T-helper 2 cell treated with Interferon-gamma antibody and Interleukin-4, amounts not matched to agents 5 μg/mL and 100 μg/mL, for 36 hours (primary cell): ENCODE results near the gene FAM50A.
A peak's percentile ranks its signal among the peaks of the same experiment; 100 is the strongest.

Experiments used
- DNase-seq: peaks from one replicate; pipeline ENCODE4 v3.0.0; 2021; ENCODE audit warnings: low spot score
- H3K27ac Mint-ChIP-seq: one replicate; pipeline ENCODE4 v1.8.0; 2021; ENCODE audit warnings: mild to moderate bottlenecking, mixed read lengths
- H3K27me3 Mint-ChIP-seq: one replicate; pipeline ENCODE4 v1.8.0; 2021; ENCODE audit warnings: low read depth, mixed read lengths
- H3K36me3 Mint-ChIP-seq: one replicate; pipeline ENCODE4 v1.8.0; 2021; ENCODE audit warnings: low read depth, mixed read lengths
- H3K4me1 Mint-ChIP-seq: one replicate; pipeline ENCODE4 v1.8.0; 2021; ENCODE audit warnings: low read depth, mixed read lengths
- H3K4me3 Mint-ChIP-seq: one replicate; pipeline ENCODE4 v1.8.0; 2022; ENCODE audit warnings: mild to moderate bottlenecking, moderate library complexity, mixed read lengths
- H3K9me3 Mint-ChIP-seq: one replicate; pipeline ENCODE4 v1.8.0; 2021; ENCODE audit warnings: mixed read lengths

Gene FAM50A

DNA sequence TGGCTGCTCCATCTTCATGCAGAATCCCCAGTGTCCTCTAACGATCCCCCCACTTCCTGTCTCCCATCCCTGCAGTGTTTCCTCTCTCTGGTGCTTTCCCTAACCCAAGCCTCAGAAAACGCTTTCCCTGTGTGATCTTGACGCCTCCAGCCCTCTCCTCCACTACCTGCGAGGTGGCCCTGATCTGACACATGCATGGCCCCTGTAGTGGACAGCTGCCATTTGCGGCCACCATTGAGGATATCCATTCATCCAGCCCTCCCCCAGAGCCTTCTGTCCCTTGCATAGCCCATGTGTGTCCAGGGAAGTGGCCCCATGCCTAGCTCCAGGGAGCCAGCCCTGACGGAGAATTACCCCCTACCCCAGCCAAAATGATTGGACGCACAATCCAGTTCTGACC lies 39.4 kb downstream of the FAM50A start:
- no peak for DNase-seq
- no peak overlapping the region for H3K27ac Mint-ChIP-seq
- H3K4me1 Mint-ChIP-seq = peaks cover 9% of the 10 kb centered on the region
- no peaks in the 10 kb centered on the region for H3K9me3 Mint-ChIP-seq
- H3K4me3 Mint-ChIP-seq = no peak overlapping the region
- H3K36me3 Mint-ChIP-seq = peaks cover 16% of the 10 kb centered on the region
- H3K27me3 Mint-ChIP-seq = no peaks in the 10 kb centered on the region

DNA sequence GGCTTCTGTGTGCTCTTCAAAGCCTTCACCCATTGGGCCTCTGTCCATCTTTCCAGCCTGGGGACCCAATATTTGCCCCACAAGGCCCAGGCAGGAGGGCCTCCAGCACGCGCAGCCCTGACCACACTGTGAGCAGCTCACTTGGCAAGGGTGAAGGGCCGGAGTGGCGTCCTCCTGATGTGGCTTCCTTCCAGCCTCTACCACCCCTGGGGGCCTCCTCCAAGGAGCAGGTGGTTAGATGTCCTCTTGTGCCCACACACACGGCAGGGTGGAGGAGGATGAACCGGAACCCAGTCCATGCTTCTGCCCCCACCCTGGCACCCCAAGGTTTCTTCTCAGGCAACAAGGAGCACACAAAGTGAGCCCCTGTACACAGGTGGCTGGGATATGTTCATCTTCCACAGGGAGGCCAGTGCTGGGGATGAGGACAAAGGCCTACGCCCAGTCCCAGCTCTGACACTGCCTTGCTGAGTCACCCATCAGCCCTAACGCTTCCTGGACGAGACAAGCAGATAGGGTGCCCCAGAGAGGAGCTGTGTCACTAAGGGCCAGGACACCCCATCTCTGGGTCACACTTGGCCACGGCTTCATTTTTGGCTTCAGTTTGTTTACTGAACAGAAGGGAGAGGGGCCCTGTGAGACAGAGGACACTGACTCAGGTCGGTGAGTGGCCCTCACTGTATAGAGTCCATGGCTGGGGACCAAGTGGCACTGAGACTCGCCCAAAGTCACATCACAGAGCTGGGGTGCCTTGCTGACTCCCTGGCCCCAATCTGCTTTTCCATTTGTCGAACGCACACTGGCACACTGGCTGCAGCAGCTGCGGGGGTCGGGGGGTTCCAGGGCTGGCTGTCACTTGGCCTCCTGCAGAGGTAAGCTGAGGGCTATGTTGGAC lies 40.6 kb downstream of the FAM50A start:
- Mint-ChIP-seq H3K27ac (no peak overlapping the region), H3K4me1 (peaks cover 13% of the 10 kb centered on the region), H3K36me3 (peaks cover 16% of the 10 kb centered on the region), H3K9me3 (no peaks in the 10 kb centered on the region), H3K4me3 (peak overlapping the region; percentile 70), H3K27me3 (no peaks in the 10 kb centered on the region)
- no peak for DNase-seq

DNA sequence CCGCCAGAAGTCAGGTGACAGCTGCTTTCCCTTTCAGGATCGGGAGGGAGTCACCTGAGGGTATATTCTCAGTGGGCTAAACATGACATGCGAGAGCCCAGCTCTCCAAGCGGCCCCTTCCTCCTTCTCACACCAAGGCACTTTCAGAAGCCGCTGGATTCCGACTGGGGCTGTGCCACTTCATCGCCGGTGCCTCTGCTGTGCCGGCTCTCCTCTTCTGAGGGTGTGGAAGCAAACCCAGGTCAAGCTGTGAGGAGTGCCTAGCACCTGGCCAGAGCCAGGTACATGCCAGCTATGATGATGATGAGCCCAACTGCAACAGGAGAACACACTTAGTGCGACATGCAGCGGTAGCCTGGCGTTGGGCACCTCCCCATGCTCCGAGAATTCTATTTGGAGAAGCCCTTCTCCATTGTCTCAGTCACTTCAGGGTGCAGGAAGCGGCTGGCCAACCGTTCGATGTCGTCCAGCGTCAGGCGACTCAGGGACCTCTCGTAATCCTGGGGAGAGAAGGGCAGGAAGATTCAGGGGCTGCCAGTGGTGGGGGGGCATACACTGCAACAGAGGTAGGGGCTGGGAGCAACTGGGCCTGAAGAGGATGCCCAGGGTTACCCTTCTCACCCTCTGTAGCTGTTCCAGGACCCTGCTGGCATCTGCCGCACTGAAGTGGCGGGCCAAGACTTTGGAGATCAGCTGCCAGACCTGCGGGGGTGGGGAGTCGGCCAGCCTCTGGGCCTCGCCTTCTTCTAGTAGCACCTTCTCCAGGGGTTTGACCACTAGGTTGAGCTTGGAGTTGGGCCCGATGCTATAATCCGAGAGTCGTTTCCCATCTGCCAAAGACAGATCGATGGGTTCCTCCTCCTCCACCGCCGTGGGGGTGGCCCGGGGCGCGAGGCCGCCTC lies 41.5 kb downstream of the FAM50A start:
- H3K9me3 Mint-ChIP-seq = no peaks in the 10 kb centered on the region
- no peak overlapping the region for H3K27ac Mint-ChIP-seq
- H3K4me1 Mint-ChIP-seq = peaks cover 16% of the 10 kb centered on the region
- no peak for DNase-seq
- H3K36me3 Mint-ChIP-seq = peaks cover 16% of the 10 kb centered on the region
- H3K4me3 Mint-ChIP-seq = peak overlapping the region; percentile 70
- H3K27me3 Mint-ChIP-seq = no peaks in the 10 kb centered on the region

DNA sequence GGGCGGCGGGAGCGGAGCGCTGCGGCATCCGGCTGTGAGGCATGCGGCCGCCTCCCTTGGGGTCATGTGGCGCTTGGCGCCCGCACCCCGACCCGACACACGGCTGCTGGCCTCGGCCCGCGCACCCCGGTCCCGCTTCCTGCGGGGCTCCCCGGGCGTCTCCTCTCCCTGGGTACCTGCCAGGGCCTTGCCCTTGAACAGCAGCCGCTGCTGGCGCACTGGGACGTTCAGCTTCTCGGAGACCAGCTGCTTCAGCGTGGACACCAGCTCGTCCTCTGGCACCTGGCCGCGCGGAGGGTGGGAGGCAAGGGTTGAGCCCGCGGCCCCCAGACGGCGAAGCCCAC lies 42.1 kb downstream of the FAM50A start:
- DNase-seq = peak; percentile 14
- Mint-ChIP-seq H3K4me1 (peaks cover 16% of the 10 kb centered on the region), H3K9me3 (no peaks in the 10 kb centered on the region), H3K27me3 (no peaks in the 10 kb centered on the region), H3K36me3 (peaks cover 16% of the 10 kb centered on the region), H3K27ac (no peak overlapping the region), H3K4me3 (peak overlapping the region; percentile 18)

DNA sequence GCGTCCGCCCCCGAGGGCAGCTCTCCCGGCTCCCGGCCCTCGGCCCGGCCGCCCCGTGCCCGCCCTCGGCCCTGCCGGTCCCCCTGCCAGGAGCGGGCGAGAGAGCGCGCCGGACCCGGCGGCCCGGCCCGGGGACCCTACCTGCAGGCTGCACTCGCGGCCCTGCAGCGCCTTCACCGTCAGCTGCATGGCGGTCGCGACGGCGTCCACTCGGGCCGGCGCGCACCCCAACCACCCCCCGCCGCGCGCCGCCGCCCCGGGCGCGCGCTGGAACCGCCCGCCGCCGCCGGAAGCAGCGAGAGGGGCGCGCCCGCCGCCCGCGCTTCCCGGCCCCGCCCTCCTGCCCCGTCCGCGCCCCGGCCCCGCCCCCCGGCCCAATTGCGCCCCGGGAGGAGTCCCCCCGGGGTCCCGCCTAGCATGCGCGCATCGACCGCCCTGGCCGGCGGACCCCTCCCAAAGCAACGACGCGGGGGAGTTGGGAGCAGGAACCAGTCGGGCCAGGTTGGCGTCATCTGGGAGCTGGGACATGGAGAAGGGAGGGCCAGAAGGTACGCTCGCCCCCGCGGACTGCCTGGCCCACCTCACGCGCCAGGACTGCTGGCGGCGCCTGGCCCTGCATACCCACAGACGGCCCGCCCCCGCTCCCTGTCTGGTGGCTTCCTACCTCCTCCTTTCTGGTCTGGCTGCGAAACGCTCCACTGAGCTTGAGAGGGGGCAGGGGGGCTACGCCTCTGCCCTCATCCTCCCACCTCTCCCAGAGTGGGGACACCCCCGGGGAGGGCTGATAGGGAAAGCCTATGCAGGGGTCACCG lies 42.7 kb downstream of the FAM50A start, which contains the start of gene UBL4A:
Gene UBL4A (minus strand): TSS at position 220 of the 812 bp plus-strand sequence. CDS start 31 bp downstream, at position 189.
- peaks cover 16% of the 10 kb centered on the region for H3K36me3 Mint-ChIP-seq
- DNase-seq = peak; percentile 59
- no peaks in the 10 kb centered on the region for H3K9me3 Mint-ChIP-seq
- H3K27me3 Mint-ChIP-seq = no peaks in the 10 kb centered on the region
- peak within 1 kb of the TSS; percentile 69 for H3K27ac Mint-ChIP-seq
- H3K4me1 Mint-ChIP-seq = peaks cover 16% of the 10 kb centered on the region
- peak within 1 kb of the TSS; percentile 81 for H3K4me3 Mint-ChIP-seq

DNA sequence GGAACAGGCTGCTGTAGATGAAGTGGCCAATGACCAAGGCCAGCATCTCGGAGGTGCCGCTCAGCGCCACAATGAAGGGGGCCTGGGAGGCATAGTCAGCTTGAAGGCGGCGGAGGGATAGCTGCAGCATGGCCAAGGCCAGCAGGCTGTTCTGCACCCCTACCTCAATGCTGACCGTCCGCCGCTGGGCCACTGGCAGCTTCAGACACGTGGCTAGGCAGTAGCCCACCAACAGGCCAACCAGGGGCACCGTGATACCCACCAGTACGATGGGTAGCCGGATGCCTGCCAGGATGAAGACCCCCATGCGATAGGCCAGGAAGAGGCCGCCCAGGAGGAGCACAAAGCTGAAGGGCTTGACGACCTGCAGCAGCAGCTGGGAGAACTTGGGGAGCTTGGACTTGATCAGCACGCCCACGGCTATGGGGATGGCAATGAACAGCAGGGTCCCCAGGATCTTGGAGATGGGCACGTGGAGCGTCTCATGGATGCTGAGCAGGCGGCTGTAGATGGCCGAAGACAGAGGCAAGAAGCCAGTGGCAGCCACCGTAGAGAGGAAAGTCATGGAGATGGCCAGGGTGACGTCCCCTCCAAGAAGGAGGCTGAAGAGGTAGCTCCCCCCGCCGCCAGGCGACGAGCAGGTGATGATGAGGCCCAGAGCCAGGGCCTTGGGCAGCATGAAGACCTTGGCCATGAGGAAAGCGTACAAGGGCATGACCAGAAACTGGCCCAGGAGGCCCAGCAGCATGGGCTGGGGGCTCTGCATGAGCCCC lies 43.8 kb downstream of the FAM50A start:
- Mint-ChIP-seq H3K9me3 (no peaks in the 10 kb centered on the region), H3K27ac (no peak overlapping the region), H3K4me3 (peak overlapping the region; percentile 51)

DNA sequence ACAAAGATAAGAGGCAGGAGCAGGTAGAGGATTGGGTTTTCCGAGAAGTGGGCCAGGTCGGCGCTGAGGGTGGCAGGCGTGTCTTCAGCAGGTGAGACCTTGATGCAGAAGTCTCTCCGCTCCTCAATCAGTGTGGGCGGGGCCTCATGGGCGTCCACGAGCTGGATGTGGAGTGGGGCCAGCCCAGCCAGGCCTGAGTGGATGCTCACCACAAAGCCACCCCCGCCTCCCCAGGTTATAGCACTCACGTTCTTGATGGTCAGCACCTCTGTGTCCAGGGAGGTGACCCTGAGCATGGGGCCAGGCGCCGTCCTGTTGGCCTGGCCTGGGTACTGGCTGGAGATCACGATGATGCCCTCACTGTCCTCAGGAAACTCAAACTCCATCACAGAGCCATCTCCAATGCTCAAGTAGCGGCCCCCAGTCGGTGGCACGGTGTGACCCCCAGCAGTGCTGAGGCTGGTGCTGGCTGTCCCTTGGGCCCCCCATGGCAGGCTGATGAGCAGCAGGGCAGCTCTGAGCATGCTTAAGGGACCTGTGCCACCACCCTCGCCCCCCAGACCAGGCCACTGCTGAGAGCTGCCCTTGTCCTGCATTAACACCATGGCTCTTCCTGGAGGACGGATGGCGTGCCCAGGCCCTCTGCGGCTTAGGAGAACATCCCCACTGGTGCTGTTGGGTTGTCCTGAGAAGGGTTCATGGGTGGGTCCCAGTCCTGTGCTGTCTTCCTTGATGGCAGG lies 44.6 kb downstream of the FAM50A start:
- Mint-ChIP-seq H3K27ac (no peak overlapping the region), H3K27me3 (no peaks in the 10 kb centered on the region)

More for the DNA sequence above, 43.8 kb downstream of the FAM50A start:
- DNase-seq = no peak
- Mint-ChIP-seq H3K27me3 (no peaks in the 10 kb centered on the region), H3K4me1 (peaks cover 12% of the 10 kb centered on the region), H3K36me3 (peaks cover 16% of the 10 kb centered on the region)

DNA sequence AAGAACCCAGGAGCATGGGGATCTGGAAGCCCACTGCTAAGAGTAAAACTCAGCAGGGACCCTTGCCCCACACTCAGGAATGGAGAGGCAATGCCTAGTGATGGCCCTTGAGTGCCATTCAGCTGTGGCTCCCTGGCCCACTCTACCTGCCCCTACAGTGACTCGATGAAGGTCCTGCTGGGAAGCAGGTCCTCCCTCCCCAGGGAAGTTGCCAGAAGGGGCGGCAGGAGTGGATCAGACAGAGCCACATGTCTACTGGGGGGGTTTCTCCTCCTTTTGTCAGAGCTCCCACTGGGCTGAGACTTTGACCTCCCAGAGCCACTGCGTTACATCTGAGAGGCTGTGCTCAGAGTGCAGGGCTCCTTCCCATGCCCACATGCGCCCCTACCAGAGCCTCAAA lies 45.2 kb downstream of the FAM50A start:
- peaks cover 11% of the 10 kb centered on the region for H3K36me3 Mint-ChIP-seq
- DNase-seq = no peak
- peak overlapping the region; percentile 94 for H3K4me3 Mint-ChIP-seq
- no peaks in the 10 kb centered on the region for H3K9me3 Mint-ChIP-seq
- H3K27ac Mint-ChIP-seq = peak overlapping the region; percentile 88
- H3K27me3 Mint-ChIP-seq = no peaks in the 10 kb centered on the region
- H3K4me1 Mint-ChIP-seq = peaks cover 9% of the 10 kb centered on the region

More for the DNA sequence above, 44.6 kb downstream of the FAM50A start:
- H3K4me1 Mint-ChIP-seq = peaks cover 9% of the 10 kb centered on the region
- no peaks in the 10 kb centered on the region for H3K9me3 Mint-ChIP-seq
- peak overlapping the region; percentile 51 for H3K4me3 Mint-ChIP-seq
- H3K36me3 Mint-ChIP-seq = peaks cover 13% of the 10 kb centered on the region
- DNase-seq = no peak

DNA sequence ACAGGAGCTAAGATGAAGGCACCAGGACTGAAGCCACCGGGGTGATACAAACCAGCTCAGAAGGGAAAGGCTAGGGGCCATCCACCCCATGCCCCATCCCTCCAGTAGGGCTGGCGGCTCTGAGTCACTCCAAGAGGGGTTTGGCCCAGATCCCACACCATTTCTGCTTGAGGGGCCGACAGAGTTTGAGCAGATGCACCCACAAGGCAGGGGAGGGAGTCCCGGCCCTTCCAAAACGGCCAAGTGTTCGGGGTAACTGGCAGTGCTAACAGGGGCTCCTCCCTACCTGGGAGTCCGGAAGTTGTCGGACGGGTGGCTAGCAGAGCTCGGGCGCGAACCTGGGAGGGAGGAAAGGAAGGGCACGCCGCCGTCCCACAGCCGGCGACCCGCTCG lies 46.1 kb downstream of the FAM50A start:
- Mint-ChIP-seq H3K27ac (peak overlapping the region; percentile 88), H3K27me3 (no peaks in the 10 kb centered on the region), H3K36me3 (peaks cover 5% of the 10 kb centered on the region), H3K4me1 (peaks cover 7% of the 10 kb centered on the region), H3K4me3 (peak overlapping the region; percentile 94), H3K9me3 (no peaks in the 10 kb centered on the region)
- DNase-seq = no peak

DNA sequence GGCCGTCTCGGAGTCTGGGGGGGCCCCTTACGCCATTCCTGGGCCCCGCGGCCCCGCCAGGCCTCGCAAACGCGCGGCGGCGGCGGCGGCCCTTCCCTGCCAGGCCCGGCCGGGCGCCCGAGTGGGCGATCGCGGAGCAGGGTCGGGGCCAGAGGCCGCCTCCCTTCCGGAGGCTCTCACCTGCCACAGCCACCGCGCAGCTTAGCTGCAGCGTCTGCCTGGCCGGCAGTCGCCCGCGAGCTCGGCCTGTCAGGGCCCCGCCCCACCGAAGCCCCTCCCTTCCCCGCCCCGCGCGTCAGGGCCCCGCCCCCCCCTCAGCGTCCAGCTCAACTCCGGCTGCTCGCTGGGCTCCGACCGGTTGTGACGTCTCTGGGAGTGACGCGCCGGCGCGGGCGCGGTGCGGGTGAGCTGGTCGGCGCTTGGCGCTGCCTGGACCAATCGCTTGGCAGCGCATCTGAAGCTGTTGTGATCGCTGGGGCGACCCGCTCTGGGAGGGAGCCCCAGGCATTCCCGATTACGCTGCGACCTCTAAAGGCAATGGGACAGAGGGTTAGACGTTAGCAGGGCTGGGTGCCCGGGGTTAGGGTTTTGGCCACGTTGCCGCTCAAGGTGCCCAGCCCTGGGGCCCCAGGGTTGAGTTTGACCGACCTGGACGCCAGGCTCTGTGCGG lies 46.6 kb downstream of the FAM50A start, which contains the start of gene SLC10A3:
Gene SLC10A3 (minus strand): TSS at position 216 of the 670 bp plus-strand sequence. CDS start 1,689 bp downstream, outside the sequence.
- Mint-ChIP-seq H3K4me1 (peaks cover 7% of the 10 kb centered on the region), H3K9me3 (no peaks in the 10 kb centered on the region), H3K4me3 (peak within 1 kb of the TSS; percentile 94), H3K27ac (peak within 1 kb of the TSS; percentile 96), H3K36me3 (peaks cover 5% of the 10 kb centered on the region), H3K27me3 (no peaks in the 10 kb centered on the region)
- peak; percentile 90 for DNase-seq

DNA sequence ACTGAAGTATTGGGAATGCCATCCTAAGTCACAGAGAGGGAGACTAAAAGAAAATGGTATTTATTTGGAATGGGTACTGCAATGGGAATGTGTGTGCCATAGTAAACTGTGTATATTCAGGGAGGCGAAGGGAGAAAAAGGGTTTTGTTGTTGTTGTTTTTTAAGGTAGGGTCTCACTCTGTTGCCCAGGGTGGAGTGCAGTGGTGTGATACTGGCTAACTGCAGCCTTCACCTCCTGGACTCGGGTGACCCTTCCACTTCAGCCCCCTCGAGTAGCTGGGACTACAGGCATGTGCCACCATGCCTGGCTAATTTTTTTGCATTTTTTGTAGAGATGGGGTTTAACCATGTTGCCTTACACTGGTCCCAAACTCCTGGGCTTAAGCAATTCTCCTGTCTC lies 50.8 kb downstream of the FAM50A start:
- no peak overlapping the region for H3K27ac Mint-ChIP-seq
- no peak overlapping the region for H3K4me3 Mint-ChIP-seq

DNA sequence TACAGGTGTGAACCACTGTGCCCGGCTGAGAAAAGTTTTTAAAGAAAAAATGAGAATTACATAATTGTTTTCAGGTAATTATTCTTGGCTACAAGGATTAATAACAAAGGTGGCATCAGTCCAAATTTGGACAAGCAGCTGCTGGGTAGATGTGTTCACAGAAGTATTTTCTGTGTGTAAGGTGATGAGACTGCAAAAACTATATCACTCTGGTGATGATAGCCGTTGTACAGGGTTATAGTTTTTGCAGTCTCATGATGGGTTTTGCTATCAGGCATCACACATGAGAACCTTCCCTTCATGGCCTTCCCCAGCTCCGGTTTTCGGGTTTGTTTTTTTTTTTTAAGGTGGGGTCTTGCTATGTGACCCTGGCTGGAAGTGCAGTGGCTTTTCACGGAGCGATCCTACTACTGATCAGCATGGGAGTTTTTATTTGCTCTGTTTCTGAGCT lies 51.6 kb downstream of the FAM50A start:
- no peak overlapping the region for H3K4me3 Mint-ChIP-seq
- no peaks in the 10 kb centered on the region for H3K9me3 Mint-ChIP-seq
- no peaks in the 10 kb centered on the region for H3K4me1 Mint-ChIP-seq
- H3K36me3 Mint-ChIP-seq = no peaks in the 10 kb centered on the region
- no peak for DNase-seq
- H3K27me3 Mint-ChIP-seq = peaks cover 2% of the 10 kb centered on the region
- H3K27ac Mint-ChIP-seq = no peak overlapping the region

More for the DNA sequence above, 50.8 kb downstream of the FAM50A start:
- Mint-ChIP-seq H3K9me3 (no peaks in the 10 kb centered on the region), H3K36me3 (no peaks in the 10 kb centered on the region), H3K4me1 (peaks cover under 1% of the 10 kb centered on the region), H3K27me3 (peaks cover 2% of the 10 kb centered on the region)
- DNase-seq = no peak
